Stimulated activated CD8-positive, alpha-beta memory T cell treated with anti-CD3 and anti-CD28 coated beads, Interleukin-2, amount 100 ng/mL, for 1 hour (primary cell): ENCODE results near the gene DRGX.

Experiments used
- DNase-seq, 2 donors: peaks; one replicate each; pipeline ENCODE4 v3.0.0-alpha.2; 2020; ENCODE audit warnings: low read depth in 2 of 2

Gene DRGX

DNA sequence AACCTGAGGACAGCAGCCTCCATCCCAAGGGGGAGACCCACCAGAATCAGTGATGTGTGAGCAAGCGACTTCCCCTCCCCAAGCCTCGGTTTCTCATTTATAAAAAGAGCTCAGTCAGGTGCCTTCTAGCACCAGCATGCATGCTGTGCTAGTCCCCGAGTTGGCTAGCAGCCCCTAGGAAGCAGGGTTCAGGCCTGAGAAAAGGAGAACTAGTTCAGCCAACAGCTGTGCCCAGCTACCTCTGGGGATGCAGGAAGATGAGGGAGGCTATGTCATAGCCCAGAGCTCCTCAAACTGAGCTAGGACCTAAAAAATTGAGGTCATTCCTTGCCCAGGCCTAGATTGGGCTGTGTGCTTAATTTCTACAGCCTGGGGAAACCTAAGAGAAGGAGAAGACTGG is 13.7 kb downstream of the DRGX start:
- DNase-seq = no peak

DNA sequence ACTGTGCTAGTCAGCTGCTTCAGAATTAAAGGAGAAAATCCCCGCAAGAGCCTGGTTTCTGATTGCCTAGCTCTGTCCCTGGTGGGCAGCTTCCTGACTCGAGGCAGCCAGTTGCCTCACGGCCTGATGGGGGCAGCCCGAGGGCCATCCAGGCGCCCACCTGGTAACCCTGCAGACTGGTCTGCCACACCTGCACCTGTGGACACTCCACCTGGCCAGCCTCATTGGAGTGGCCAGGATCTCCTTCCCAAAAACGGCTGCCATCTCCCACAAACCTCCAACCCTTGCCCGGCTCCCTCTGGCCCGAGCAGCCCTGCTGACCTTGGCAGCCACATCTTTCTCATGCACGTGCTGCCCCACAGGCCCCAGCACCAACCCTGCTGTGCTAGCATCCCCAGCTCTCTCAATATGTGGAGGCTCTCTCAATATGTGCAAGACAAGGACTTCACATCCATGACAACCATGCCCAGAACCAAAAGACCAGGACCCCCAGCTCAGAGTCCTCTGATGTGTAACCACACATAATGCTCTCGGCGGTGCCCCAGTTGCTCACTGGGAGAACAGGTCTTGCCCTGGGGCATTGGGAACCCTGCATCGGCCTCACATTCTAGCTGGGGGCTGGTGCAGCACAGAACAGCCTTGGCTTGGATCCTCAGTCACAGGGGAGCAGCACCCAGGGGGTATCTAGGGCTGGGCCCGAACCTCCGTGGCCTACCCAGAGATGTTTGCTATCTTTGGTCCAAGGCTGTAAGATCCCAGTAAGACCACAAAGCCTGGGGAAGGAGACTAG is 14.6 kb downstream of the DRGX start:
- DNase-seq = no peak

DNA sequence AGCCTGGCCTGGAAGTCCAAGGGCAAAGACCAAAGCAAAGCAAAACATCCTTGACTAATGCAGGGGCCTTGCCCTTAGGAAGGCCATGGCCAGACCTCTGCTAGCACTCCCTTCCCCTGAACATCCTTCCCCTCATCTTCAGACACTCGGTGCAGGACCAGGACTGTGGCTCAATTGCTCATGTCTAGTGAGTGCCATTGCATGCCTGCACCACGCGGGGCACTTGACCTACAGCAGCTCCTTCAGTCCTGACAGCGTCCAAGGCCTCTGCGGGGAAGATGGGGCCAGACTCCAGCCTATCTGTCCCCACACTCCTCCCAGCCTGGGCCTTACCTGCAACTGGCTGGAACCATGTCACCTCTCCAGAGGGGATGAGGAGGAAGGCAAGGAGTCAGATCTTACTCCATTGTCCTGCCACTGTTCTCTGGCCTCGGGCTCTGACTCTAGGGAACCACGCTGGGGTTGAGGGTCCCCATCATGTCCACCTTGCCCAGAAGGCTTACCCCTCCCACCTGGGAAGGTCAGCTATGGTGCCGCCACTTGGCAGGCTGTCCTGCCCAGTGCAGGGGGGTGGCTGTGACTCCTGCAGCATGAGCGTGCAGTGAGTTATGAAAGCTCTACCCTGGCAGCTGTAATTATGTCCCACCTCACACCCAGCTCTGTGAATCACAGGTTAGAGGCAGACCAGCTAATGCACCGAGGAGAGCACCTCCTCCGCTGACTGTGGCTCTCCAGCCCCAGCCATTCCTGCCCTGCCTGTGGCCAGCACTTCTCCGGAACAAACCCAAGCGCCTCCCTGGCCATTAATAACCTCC is 16.1 kb downstream of the DRGX start:
- no peak for DNase-seq

DNA sequence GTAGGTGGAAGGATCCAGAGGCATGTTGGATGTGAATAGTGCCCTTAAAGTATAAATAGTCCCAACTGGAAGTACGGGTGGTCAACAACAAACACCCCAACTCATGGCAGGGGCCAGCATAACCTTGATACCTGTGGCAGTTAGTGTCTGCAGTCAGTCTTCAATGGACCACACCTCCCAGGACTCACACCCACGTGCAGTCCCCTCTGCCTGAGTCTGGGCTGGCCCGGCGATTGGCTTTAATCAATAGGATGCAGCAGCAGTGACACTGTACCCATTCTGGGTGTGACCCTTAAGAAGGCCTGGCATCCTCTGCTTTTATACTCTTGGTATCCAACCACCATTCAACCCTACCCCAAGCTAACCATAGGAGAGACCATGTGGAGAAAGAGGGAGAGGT is 18.6 kb downstream of the DRGX start:
- no peak for DNase-seq

DNA sequence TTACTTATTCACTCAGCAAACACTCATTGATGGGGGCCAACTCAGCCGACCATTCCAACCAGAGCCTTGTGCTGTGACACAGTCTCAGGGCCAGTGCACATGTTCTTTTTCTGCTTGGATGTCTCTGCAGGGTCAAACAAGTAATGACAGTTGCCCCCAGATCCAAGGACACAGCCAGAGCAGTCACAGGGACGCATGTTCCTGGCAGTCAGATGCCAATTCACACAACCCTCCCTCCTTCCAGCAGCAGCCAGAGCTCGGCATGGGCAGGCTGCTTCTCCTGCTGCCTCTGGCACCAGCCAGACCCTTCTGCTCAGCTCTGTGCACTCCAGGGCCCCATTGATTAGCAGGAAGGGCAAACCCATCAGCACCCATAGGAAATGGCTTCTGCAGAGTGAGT is 20.3 kb downstream of the DRGX start:
- no peak for DNase-seq

DNA sequence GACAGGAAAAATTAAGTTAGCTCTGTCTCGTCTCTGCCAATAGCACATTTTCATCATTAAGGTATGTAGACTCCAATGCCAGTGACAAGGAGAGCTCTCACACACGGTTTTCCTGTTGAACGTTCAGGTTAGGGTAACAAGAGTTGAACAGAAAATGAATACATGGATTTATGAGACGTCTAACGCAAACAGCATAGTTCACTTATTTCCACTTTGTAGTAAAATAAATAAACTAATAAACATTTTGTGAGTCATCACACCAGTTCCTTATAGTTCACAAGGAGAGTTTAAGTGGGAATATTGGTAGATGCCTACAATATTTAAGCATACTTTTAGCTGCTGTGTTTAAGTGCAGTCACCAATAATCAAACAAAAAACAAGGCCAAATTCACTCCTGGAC is 21.1 kb downstream of the DRGX start:
- no peak for DNase-seq

DNA sequence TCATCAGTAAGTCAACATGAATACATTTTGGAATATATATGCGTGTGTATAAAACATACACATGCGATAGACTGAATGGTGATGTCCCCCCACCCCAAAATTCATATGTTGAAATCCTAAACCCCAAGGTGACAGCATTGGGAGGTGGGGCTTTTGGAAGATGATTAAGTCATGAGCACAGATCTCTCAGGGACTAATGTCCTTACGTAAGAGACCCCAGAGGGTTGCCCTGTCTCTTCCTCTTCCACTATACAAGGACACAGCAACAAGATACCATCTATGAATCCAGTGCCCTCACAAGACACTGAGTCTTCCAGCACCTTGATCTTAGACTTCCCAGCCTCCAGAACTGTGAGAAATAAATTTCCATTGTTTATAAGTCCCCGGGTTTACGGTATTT is 22.5 kb downstream of the DRGX start:
- no peak for DNase-seq

DNA sequence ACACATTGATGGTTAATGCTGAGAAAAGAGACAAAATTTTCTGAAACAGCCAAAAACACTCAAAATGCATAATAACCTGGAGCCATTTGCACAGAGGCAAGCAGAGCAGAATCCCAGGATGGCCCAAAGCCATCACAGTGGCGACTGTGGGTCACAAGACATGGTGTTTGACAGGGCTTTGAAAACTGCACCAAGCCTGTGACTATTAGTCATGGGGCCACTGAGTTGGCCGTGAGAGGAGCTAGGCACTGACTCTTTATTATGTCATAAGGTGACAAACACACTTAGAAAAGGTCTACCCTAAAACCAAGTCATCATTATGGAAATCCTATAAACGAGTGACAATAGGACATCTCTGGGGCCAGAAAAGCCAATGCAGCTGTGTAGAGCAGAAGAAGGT is 23.9 kb downstream of the DRGX start:
- DNase-seq = no peak

DNA sequence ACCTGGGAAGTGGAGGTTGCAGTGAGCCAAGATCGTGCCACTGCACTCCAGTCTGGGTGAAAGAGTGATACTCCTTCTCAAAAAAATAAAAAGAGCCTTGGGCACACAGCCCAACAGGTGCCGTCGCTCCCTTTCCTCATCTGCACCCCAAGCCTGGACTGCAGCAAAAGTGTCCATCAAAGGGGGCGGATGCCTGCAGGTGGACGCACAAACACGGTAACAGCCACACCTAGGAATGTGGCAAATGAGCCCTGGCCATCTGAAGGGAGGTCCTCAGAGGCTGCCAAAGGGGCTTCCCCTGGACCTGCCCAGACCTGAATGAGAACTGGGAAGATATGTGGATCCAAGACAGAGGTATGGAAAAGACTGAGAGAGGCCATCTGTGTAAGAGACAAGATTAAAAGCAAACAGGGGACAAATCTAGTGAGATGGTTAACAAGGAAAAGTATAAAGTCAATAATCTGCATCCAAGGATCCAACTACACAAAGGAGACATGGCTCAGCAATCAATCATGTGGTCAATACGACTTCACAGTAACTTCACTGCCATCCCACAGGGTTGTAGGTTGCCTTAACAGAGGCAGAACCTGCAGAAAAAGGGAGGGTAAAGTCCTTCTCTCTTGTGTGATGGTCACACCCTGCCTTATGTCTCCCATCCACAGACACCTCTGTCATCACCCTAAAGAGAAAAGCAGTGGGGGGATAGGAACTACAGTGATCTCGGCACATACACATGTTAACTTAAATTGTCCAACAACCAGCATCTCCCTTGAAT is 25.4 kb downstream of the DRGX start:
- no peak for DNase-seq

DNA sequence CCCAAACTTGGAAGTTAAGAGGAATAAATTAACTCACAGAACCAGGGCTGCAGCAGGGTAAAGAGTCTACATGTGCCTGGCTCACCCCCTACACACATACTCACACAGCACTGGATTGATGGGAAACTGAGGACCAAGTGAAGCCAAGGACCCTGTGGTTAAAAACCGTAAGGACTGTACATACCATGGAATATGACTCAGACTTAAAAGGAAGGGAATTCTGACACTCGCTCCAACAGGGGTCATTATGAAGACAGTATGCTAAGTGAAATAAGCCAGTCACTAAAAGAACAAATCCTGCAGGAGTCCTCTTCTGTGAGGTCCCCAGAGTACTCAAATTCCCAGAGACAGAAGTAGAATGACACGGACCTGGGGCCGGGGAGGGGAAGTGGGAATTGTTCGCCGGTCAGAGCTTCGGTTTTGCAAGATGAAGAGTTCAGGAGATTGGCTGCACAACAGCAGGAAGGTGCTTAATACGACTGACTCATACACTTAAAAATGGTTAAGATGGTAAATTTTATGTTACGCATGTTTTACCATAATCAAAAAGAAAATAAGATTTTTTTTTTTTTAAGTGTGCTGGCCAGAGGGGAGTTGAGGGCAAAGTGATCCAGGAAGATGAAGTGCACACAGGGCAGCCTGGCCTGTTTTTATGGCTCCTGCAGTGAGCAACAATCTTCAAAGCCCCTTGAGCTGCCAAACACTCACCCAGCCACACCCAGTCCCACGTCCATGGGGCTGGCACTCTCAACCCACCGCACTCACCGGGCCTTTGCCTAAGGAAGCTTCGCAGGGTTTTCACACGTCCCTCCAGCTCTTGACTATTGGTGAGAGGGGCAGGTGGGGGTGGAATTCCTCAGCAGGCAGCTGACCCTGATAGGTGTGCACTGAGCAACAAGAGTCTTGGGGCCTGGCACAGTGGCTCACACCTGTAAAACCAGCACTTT is 26.4 kb downstream of the DRGX start:
- DNase-seq = no peak

DNA sequence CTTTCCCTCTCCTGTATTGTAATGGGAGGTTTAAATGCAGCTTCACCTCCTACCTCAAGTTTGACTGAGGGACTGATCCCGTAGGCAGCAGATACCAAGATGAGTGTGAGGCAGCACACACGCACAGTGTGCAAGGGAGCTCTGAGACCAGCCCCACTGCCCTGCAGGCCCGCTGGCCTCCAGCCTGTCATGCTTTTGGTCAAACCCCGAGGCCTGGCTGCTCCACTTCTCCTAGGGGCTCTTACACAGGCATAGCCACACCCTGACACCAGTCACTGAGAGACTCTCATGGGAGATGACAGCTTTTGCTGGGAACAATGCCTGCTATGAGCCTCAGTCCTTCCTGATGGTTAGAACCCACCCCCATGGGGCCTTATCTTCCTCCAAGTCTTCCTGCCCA is 27.6 kb downstream of the DRGX start:
- DNase-seq = no peak

DNA sequence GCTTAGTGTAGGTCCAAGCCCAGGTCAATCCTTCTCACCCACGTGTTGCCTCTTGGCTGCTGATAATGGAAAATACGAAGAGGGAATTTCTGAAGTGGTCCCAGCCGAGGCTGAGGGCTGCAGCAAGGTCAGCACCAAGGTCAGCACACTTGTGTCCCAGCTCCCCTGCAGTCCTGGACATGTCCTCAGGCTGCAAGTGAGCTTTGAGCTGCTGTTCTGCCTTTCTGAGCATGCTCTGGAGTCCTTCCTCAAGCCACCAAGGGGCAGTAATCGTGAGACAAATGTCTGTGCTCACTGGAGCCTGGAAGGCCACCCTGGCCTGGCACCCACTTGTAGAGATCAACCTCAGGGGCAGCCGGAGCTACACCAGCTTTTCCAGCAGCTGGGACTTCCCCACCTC is 28.3 kb downstream of the DRGX start:
- DNase-seq = no peak

DNA sequence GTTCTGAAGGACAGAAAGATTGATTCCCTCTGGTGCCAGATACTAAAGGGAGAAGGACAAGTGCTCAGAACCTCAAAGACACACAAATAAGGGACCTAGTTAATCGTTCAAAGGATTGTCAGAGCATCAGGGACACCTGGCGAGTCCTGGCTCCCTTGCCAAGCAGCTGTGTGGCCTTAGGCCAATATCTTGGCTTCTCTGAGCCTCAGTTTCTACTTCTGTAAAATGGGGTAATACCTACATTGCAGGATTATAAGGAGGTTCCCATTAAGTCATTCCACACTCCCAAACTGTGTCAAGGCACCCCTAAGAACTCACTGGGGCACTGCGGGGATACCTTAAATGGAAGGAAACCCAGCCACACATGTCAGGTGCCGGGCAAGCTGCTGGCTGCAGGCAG is 29.4 kb downstream of the DRGX start:
- no peak for DNase-seq

DNA sequence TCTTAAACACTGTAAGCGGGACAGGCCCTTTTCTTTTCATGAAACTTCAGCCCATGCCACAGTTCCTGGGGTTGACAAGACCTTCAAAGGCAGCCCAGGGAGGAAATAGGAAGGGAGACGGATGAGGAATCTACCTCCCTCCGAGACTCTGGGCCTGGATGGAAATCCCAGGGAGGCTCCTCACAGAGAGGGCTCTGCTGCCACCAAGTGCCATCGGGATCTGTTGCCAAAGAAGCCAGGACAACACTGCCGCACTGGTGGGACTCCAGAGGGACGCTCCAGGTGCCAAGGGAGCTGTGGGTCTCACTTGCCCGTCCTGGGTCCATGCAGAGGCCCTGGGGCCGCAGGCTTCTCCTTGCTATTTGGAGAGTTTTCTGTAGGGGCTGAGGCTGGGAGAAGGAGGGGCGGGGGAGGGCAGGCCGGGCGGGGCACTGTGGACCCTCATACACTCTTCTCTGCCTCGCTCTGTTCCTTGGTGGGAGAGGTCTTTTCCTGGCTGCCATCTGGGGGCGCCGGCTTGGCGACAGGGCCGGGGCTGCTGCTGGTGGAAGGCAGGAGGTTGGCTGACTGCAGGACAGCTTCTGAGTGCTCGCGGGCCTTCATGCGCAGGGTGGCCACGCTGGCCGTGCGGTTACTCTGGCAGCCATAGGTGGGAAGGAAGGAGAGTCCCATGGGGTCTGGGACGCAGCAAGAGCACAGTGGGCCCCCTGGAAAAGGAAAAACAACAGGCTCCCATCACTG is 30.0 kb downstream of the DRGX start:
- DNase-seq = no peak

DNA sequence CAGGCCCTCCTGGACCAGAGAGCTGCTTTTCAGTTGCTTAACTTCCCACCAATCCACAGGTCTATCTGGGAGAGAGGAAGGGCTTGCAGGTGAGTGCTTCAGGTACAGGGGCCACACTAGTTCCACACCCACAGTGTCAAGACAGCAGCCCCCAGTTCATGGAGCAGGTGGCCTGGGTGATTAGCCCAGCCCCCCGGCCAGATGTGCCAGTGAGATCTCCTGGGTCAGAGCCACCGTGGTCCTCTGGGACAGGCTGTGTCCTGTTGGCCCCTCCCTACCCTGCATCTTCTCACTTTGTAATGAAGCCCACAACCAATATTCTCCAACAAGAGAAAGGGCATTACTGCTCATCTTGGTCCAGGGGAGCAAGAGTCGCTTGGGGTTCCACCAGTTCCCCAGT is 30.6 kb downstream of the DRGX start:
- no peak for DNase-seq

DNA sequence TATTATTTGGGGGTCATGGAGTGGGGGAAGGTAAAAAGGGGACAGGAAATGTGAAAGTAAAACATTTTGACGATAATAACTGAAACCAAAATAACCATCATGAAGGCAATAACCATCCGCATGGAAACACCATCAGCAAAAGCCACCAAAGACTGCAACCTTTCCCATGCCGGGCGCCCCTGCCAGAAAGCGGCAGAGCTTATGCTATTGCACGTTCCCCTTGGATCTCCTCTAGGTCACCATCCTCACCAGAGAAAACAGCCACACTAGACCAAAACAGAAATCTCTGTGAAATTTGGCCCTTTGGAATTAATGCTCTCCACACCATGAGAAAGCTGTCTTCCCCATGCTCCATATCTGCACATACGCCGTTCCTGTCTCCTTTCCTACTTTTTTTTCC is 31.1 kb downstream of the DRGX start:
- DNase-seq = no peak

DNA sequence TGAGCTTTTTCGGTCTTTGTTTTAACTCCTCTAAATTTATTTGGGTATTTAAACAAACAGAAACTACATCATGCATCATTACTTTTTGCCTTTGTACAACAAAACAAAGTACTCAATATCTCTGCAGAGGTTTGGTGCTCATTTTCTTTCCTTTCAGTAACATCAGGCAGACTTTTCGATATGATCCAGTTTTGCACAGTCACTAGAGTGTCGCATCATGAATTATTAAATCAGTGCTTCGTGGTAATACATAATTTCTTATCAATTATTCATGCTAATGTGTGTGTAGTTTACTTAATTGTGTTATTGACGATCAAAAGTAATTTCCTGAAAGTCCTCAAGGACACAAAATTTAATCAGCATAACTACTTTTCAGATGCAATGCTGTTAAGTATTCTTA is 31.8 kb downstream of the DRGX start:
- DNase-seq = no peak

DNA sequence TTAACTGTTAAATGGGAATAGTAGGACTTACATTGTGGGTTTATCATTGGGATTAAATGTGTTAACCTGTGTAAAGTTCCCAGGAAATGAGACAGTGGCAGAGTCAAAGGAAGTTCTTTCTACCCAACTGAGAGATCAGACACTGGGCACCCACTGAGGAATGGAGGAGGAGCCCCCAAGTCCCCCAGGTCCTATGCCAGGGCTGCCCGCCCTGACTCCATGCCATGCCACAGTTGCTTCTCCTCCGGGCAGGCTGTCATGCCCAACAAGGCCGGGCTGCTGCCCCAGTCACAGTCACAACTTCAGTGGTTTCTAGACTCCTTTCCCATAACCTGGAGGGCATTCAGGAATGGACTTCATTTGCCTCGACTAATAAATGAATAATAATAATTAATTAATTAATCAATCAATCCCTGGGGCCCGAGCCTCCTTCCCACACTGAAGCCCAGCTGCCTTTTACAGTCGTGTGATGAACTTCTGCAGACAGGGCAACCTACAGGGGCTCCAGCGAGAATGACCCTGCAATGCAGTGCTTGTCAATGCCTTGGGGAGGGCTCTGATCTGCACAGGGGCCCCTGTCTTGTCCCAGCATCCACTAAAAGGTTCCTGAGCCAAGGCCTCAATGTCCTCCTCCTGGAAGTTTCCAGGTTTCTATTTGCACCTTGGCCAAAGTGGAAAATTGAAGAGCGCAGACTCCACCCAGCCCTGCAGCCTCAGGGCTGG is 32.4 kb downstream of the DRGX start:
- DNase-seq = no peak

DNA sequence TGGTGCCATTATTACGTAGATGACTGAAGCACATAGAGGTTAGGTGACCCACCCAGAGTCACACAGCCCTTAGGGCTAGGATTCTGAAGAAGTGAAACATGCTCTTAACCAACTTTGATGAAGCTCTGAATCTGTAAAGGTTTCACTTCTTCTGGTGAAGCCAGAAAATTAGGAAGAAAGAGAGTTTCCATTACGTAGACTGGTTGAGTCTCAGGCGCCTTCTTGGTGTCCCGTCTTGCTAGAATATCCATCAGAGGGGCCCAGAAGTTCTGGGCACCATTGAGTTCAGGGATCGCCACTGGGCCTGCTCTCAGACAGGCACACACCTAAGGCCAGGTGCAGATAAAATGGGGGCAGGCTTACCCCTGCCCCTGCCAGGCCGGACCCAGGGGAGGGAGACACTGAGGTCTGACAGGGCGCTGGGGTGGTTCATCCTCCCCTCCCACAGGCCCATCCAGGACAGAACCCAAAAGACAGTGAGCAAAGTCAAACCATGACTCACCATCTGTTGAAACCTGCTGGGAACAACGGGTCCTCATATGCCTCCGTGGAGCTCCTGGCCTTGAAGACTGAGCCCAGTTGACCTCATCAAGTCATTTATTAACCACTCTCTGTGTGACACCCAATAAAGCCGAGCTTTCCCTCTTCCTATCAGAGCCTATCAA is 33.2 kb downstream of the DRGX start:
- DNase-seq = no peak
